PC-9 (cell line): ENCODE results near the gene METRN. TPM values are rescaled to one million over a fixed set of nuclear protein-coding genes. Genes with fewer than 3 reads are reported as not detected.

ENCODE experiments used
- BruUV-seq: library from RNA; stranded (reverse); fragments of 400-500 nt; replicated peaks from 2 replicates; lab custom pipeline; 2021; lab: Mats Ljungman, UMichigan
- CTCF ChIA-PET: fragments of 300-600 bp; sonication (Branson Sonifier 250); formaldehyde crosslinking; loops from one replicate; lab custom pipeline; 2022; ENCODE audit warnings: antibody characterized with exemption; lab: Charles Lee
- POLR2A ChIA-PET: fragments of 300-600 bp; sonication (Branson Sonifier 250); formaldehyde crosslinking; loops from one replicate; lab custom pipeline; 2022; ENCODE audit warnings: antibody characterized with exemption; ENCODE audit not compliant: unreplicated experiment; lab: Charles Lee
- DNase-seq, 2 experiments: peaks; one replicate each; pipeline versions ENCODE4 v3.0.0 to v3.0.0-alpha.2; 2015 to 2022; ENCODE audit warnings: mixed read lengths in 1 of 2
- H2AFZ ChIP-seq: fragments of 200-600 bp; sonication (generic); 2 replicates; pipeline ENCODE4 v1.8.1; 2017; ENCODE audit warnings: antibody characterized with exemption
- H3F3A ChIP-seq: fragments of 200-600 bp; sonication (generic); 2 replicates; pipeline ENCODE4 v1.8.1; 2017; ENCODE audit warnings: antibody characterized with exemption, mild to moderate bottlenecking, low read depth; ENCODE audit not compliant: insufficient read depth
- H3K27ac ChIP-seq: fragments of 200-600 bp; sonication (generic); 2 replicates; pipeline ENCODE4 v1.6.1; 2016; ENCODE audit warnings: mixed run types
- H3K27me3 ChIP-seq: fragments of 200-600 bp; sonication (generic); 2 replicates; pipeline ENCODE4 v1.6.1; 2016; ENCODE audit warnings: low read depth, mixed run types; ENCODE audit not compliant: insufficient read depth
- H3K36me3 ChIP-seq: fragments of 200-600 bp; sonication (generic); 2 replicates; pipeline ENCODE4 v1.6.1; 2016; ENCODE audit warnings: low read depth, mixed run types
- H3K4me1 ChIP-seq: fragments of 200-600 bp; sonication (generic); replicated peaks from 2 replicates; pipeline ENCODE4 v1.6.1; 2016; ENCODE audit warnings: mixed run types; ENCODE audit not compliant: insufficient read depth
- H3K4me2 ChIP-seq: fragments of 200-600 bp; sonication (generic); 2 replicates; pipeline ENCODE4 v1.6.1; 2017; ENCODE audit warnings: mixed run types
- H3K4me3 ChIP-seq: fragments of 200-600 bp; sonication (generic); 2 replicates; pipeline ENCODE4 v1.6.1; 2016; ENCODE audit warnings: mixed run types
- H3K79me2 ChIP-seq: fragments of 200-600 bp; sonication (generic); 2 replicates; pipeline ENCODE4 v1.6.1; 2017; ENCODE audit warnings: low read depth, mixed run types
- H3K9me2 ChIP-seq: fragments of 200-600 bp; sonication (generic); 2 replicates; pipeline ENCODE4 v1.8.1; 2017; ENCODE audit warnings: mild to moderate bottlenecking; ENCODE audit not compliant: insufficient read depth
- H3K9me3 ChIP-seq: fragments of 200-600 bp; sonication (generic); 2 replicates; pipeline ENCODE4 v1.8.1; 2016; ENCODE audit warnings: low read depth; ENCODE audit not compliant: insufficient read depth
- H4K20me1 ChIP-seq: fragments of 200-600 bp; sonication (generic); 2 replicates; pipeline ENCODE4 v1.8.1; 2017; ENCODE audit not compliant: insufficient read depth
- CTCF ChIP-seq: fragments of 200-600 bp; sonication (generic); conservative IDR thresholded peaks from 2 replicates; pipeline ENCODE4 v1.6.1; 2017; ENCODE audit warnings: mixed run types, antibody characterized with exemption, mild to moderate bottlenecking, moderate library complexity
- EZH2 ChIP-seq: fragments of 200-600 bp; sonication (generic); IDR thresholded peaks from 2 replicates; pipeline ENCODE4 v1.8.0; 2017; ENCODE audit warnings: antibody characterized with exemption, low read depth
- intact Hi-C: fragments of 100-400 bp; cut with micrococcal nuclease; formaldehyde crosslinking; loops from one replicate; pipeline ENCODE4 v1.10.0; 2022; ENCODE audit not compliant: unreplicated experiment
- total RNA-seq: library from RNA; stranded (reverse); gene quantifications from 2 replicates; pipeline ENCODE4 v1.2.3, GENCODE V29; 2021

Gene METRN
- total RNA-seq, 1 experiment from 2014 or later: 77.5 TPM

- H3K9me3 ChIP-seq: no peaks in the 10 kb centered on the region
- no peaks in the 10 kb centered on the region for H3K36me3 ChIP-seq
- ChIA-PET CTCF (interaction anchor here (0.6 kb wide), 1 partner anchor 256 kb away, joined by 10 read pairs; the partner anchor contains the start of gene SOX8), POLR2A (interaction anchor here (0.6 to 1.4 kb wide), 5 partner anchors 11 to 70 kb away, joined by 3 to 6 read pairs (median 3); partner anchors contain the start of genes CHTF18, METRN and RPUSD1)
- BruUV-seq: no TSS peak
- H3K27ac ChIP-seq: no peak overlapping the region
- peaks cover 4% of the 10 kb centered on the region; the same call in 1 of the 2 replicates for H3K79me2 ChIP-seq
- H4K20me1 ChIP-seq: peaks cover 4% of the 10 kb centered on the region; the same call in 1 of the 2 replicates
- H3K9me2 ChIP-seq: no peaks in the 10 kb centered on the region
- H3K27me3 ChIP-seq: no peaks in the 10 kb centered on the region
- H3F3A ChIP-seq: peaks cover 31% of the 10 kb centered on the region
- H3K4me2 ChIP-seq: no peak overlapping the region
- DNase-seq: no peak
- H3K4me3 ChIP-seq: no peak overlapping the region
- TF ChIP-seq CTCF (no peak), EZH2 (no peak)
- peaks cover 6% of the 10 kb centered on the region; the same call in 1 of the 2 replicates for H3K4me1 ChIP-seq
- intact Hi-C loops: no loop called here
- H2AFZ ChIP-seq: no peak overlapping the region
These were observed 10.7 kb downstream of the METRN start for GRCh38 chr16:725463-726187.

- H3K4me3 ChIP-seq: no peak overlapping the region
- no peaks in the 10 kb centered on the region for H3K9me2 ChIP-seq
- H3K4me1 ChIP-seq: peaks cover 6% of the 10 kb centered on the region; the same call in 1 of the 2 replicates
- peaks cover 4% of the 10 kb centered on the region; the same call in 1 of the 2 replicates for H3K79me2 ChIP-seq
- no peak overlapping the region for H2AFZ ChIP-seq
- H4K20me1 ChIP-seq: peaks cover 4% of the 10 kb centered on the region; the same call in 1 of the 2 replicates
- no peaks in the 10 kb centered on the region for H3K27me3 ChIP-seq
- intact Hi-C loops: no loop called here
- ChIA-PET POLR2A (interaction anchor here (0.6 to 1.2 kb wide), 4 partner anchors 11 to 70 kb away, joined by 3 read pairs; partner anchors contain the start of genes CHTF18, METRN and RPUSD1), CTCF (no interaction called here)
- TF ChIP-seq EZH2: no peak
- TF ChIP-seq CTCF: no peak
- H3K27ac ChIP-seq: no peak overlapping the region
- 0 out of 2 replicates have a peak overlapping the region, but pooled peaks have one; percentile 99 for H3K4me2 ChIP-seq
- peak in 1 of 2 experiments; percentile 15 for DNase-seq
- H3K36me3 ChIP-seq: no peaks in the 10 kb centered on the region
- H3K9me3 ChIP-seq: no peaks in the 10 kb centered on the region
- H3F3A ChIP-seq: peaks cover 29% of the 10 kb centered on the region
- no TSS peak for BruUV-seq
These were observed 11.2 kb downstream of the METRN start for GRCh38 chr16:726188-726437.

- Histone ChIP-seq H3K9me2 (no peaks in the 10 kb centered on the region), H3F3A (peaks cover 26% of the 10 kb centered on the region), H3K4me1 (peaks cover 5% of the 10 kb centered on the region; the same call in 1 of the 2 replicates), H3K27me3 (no peaks in the 10 kb centered on the region), H2AFZ (peak within 1 kb of the TSS; percentile 74), H3K4me3 (peak within 1 kb of the TSS; percentile 93), H3K9me3 (no peaks in the 10 kb centered on the region), H4K20me1 (peaks cover 4% of the 10 kb centered on the region; the same call in 1 of the 2 replicates), H3K36me3 (no peaks in the 10 kb centered on the region), H3K4me2 (peak within 1 kb of the TSS; percentile 99), H3K27ac (no peak within 1 kb of the TSS), H3K79me2 (peaks cover 4% of the 10 kb centered on the region; the same call in 1 of the 2 replicates)
- peak; percentile 36 to 75 for DNase-seq
- CTCF ChIA-PET: no interaction called here
- POLR2A ChIA-PET: interaction anchor here (0.6 to 1.2 kb wide), 5 partner anchors 12 to 69 kb away, joined by 3 read pairs; partner anchors contain the start of genes CHTF18, METRN and RPUSD1
- intact Hi-C loops: no loop called here
- BruUV-seq: no TSS peak
- TF ChIP-seq CTCF (no peak), EZH2 (no peak)
These were observed 11.7 kb downstream of the METRN start, which contains the start of the genes CCDC78 and HAGHL for GRCh38 chr16:726438-727290. CCDC78 (minus strand) TSS chr16:726443; CDS start chr16:726367, 76 bp downstream. HAGHL (plus strand) TSS chr16:727106; CDS start chr16:727510, 404 bp downstream.
